Measurements from ENCODE around the gene NINJ2.

DNA sequence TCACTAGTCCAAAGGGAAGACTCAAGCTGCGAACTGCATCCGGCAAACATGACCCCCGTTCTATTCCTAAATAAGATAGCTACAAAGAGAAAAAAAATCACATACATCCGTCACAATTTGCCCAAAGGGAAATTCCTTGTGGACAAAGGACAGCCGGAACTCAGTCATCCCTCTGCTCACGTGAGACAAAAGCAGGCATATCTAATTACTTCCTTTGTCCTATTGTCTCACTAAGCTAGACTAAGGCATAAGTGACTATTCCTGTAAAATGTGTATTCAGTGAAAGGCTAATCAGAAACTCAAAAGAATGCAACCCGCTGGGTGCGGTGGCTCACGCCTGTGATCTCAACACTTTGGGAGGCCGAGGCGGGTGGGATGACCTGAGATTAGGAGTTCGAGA, 27.2 kb upstream of the NINJ2 start:
- TF ChIP-seq POLR2A (IDR thresholded peaks at IDR 0.05) (no peak), EP300 (IDR thresholded peaks at IDR 0.05) (no peak)
- TF ChIP-seq, protein P1, sequence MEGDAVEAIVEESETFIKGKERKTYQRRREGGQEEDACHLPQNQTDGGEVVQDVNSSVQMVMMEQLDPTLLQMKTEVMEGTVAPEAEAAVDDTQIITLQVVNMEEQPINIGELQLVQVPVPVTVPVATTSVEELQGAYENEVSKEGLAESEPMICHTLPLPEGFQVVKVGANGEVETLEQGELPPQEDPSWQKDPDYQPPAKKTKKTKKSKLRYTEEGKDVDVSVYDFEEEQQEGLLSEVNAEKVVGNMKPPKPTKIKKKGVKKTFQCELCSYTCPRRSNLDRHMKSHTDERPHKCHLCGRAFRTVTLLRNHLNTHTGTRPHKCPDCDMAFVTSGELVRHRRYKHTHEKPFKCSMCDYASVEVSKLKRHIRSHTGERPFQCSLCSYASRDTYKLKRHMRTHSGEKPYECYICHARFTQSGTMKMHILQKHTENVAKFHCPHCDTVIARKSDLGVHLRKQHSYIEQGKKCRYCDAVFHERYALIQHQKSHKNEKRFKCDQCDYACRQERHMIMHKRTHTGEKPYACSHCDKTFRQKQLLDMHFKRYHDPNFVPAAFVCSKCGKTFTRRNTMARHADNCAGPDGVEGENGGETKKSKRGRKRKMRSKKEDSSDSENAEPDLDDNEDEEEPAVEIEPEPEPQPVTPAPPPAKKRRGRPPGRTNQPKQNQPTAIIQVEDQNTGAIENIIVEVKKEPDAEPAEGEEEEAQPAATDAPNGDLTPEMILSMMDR (IDR thresholded peaks at IDR 0.05): no peak

All from ovary (tissue), 3 donors.